PC-3 (cell line): ENCODE results near the gene FGD3. TPM values are rescaled to one million over a fixed set of nuclear protein-coding genes. Genes with fewer than 3 reads are reported as not detected.
"Not testable (repeated sequence)": the region's sequence is repeated elsewhere in the genome, so short reads cannot be mapped to it uniquely, and the experiment has no call there.

Source experiments
- ATAC-seq: fragments of 200-7000 bp; cut with Tn5 transposase; 2 replicates; pipeline ENCODE4 v1.9.1; 2020; ENCODE audit warnings: mild to moderate bottlenecking, moderate library complexity
- BruUV-seq: library from RNA; stranded (reverse); fragments of 400-500 nt; replicated peaks from 2 replicates; lab custom pipeline; 2021; lab: Mats Ljungman, UMichigan
- CTCF ChIA-PET: fragments of 300-600 bp; sonication (Branson Sonifier 250); formaldehyde crosslinking; loops from one replicate; lab custom pipeline; 2022; ENCODE audit warnings: antibody characterized with exemption; lab: Charles Lee
- POLR2A ChIA-PET: fragments of 300-600 bp; sonication (Branson Sonifier 250); formaldehyde crosslinking; loops from one replicate; lab custom pipeline; 2022; ENCODE audit warnings: antibody characterized with exemption; ENCODE audit not compliant: unreplicated experiment; lab: Charles Lee
- DNase-seq: peaks from one replicate; pipeline ENCODE4 v3.0.0-alpha.2; 2015
- H2AFZ ChIP-seq: fragments of 300-600 bp; sonication (generic); 2 replicates; pipeline ENCODE4 v1.6.0; 2016; ENCODE audit warnings: antibody characterized with exemption, low read length
- H3F3A ChIP-seq: fragments of 300-600 bp; sonication (generic); one replicate; pipeline ENCODE4 v1.6.0; 2017; ENCODE audit warnings: antibody characterized with exemption, low read length, control low read depth, mild to moderate bottlenecking; ENCODE audit not compliant: unreplicated experiment
- H3K27ac ChIP-seq: fragments of 300-600 bp; sonication (generic); 2 replicates; pipeline ENCODE4 v1.5.1; 2016; ENCODE audit warnings: mild to moderate bottlenecking, low read length
- H3K27me3 ChIP-seq: fragments of 300-600 bp; sonication (generic); 2 replicates; pipeline ENCODE4 v1.6.1; 2016; ENCODE audit warnings: low read length, mixed read lengths
- H3K36me3 ChIP-seq: fragments of 300-600 bp; sonication (generic); 2 replicates; pipeline ENCODE4 v1.6.1; 2016; ENCODE audit warnings: low read depth, mixed run types, low read length, mixed read lengths
- H3K4me1 ChIP-seq: fragments of 300-600 bp; sonication (generic); 2 replicates; pipeline ENCODE4 v1.5.1; 2016; ENCODE audit warnings: low read length; ENCODE audit not compliant: insufficient read depth
- H3K4me2 ChIP-seq: fragments of 300-600 bp; sonication (generic); 2 replicates; pipeline ENCODE4 v1.6.0; 2016; ENCODE audit warnings: low read length
- H3K4me3 ChIP-seq: fragments of 300-600 bp; sonication (generic); 2 replicates; pipeline ENCODE4 v1.5.1; 2016; ENCODE audit warnings: mild to moderate bottlenecking, low read length, mixed read lengths
- H3K79me2 ChIP-seq: fragments of 300-600 bp; sonication (generic); 2 replicates; pipeline ENCODE4 v1.6.1; 2017; ENCODE audit warnings: low read length, mixed read lengths
- H3K9ac ChIP-seq: fragments of 300-600 bp; sonication (generic); 2 replicates; pipeline ENCODE4 v1.6.0; 2016; ENCODE audit warnings: mild to moderate bottlenecking, low read length
- H3K9me2 ChIP-seq: fragments of 300-600 bp; sonication (generic); replicated peaks from 2 replicates; pipeline ENCODE4 v1.6.1; 2016; ENCODE audit warnings: mixed run types, low read length, mixed read lengths
- H3K9me3 ChIP-seq: fragments of 300-600 bp; sonication (generic); 2 replicates; pipeline ENCODE4 v1.6.1; 2016; ENCODE audit warnings: low read length, mixed read lengths
- H4K20me1 ChIP-seq: fragments of 300-600 bp; sonication (generic); 2 replicates; pipeline ENCODE4 v1.6.1; 2016; ENCODE audit warnings: low read length, mixed read lengths
- EZH2 ChIP-seq: fragments of 300-600 bp; sonication (generic); IDR thresholded peaks from one replicate; pipeline ENCODE4 v1.6.1; 2017; ENCODE audit warnings: antibody characterized with exemption, mild to moderate bottlenecking, low read length; ENCODE audit not compliant: unreplicated experiment
- EZH2phosphoT487 ChIP-seq: fragments of 300-600 bp; sonication (generic); IDR thresholded peaks from 2 replicates; pipeline ENCODE4 v1.6.1; 2018; ENCODE audit warnings: mild to moderate bottlenecking, antibody characterized with exemption, low read length, borderline replicate concordance
- intact Hi-C: fragments of 100-400 bp; cut with micrococcal nuclease; formaldehyde crosslinking; loops from 2 replicates; pipeline ENCODE4 v1.9.0; 2023
- total RNA-seq: library from RNA; depleted of rRNA; stranded (reverse); fragments of >200 nt; gene quantifications from 2 replicates; pipeline ENCODE4 v1.2.3, GENCODE V29; 2014
- TF ChIP-seq, protein P1 (sequence below): fragments of 300-600 bp; sonication (generic); conservative IDR thresholded peaks from 2 replicates; pipeline ENCODE4 v1.5.1; 2017; ENCODE audit warnings: antibody characterized with exemption, low read depth, mild to moderate bottlenecking, low read length

The FGD3 gene
- total RNA-seq, 1 experiment from 2014 or later, result 5.4 TPM

DNA sequence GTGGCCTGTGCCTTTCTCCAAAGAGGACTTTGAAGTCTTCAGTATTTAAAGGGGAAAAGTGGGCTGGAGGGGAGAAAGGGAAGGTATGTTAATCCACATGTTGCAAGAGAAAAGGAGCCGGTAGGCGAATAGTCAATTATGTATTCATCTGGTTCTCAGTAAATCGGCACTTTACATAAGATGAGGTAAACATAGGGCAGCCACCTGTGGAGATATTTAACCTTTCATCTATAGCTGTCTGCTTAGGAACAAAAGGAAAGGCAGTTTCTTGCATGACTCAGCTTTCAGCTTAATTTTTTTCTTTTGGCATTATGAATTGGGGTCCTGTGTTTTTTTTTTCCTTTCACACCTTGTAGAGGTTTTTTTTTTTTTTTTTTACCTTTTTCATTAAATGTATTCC lies 42.2 kb downstream of the FGD3 start:
- intact Hi-C loops, result no loop called here
- BruUV-seq, result no TSS peak
- H4K20me1 ChIP-seq, result no peaks in the 10 kb centered on the region
- H3K4me2 ChIP-seq, result no peak overlapping the region
- no peaks in the 10 kb centered on the region for H3F3A ChIP-seq
- CTCF ChIA-PET, result interaction anchor here (0.6 kb wide), 1 partner anchor 9 kb away, joined by 4 read pairs; no protein-coding TSS in a partner anchor
- POLR2A ChIA-PET, result no interaction called here
- no peak overlapping the region for H3K9ac ChIP-seq
- peaks cover 2% of the 10 kb centered on the region; the same call in 1 of the 2 replicates for H3K9me3 ChIP-seq
- no peak overlapping the region for H2AFZ ChIP-seq
- H3K4me1 ChIP-seq, result no peaks in the 10 kb centered on the region
- H3K9me2 ChIP-seq, result no peaks in the 10 kb centered on the region
- DNase-seq, result no peak
- H3K79me2 ChIP-seq, result no peaks in the 10 kb centered on the region
- no peak overlapping the region for H3K4me3 ChIP-seq
- no peak for ATAC-seq
- H3K27me3 ChIP-seq, result no peaks in the 10 kb centered on the region
- H3K36me3 ChIP-seq, result no peaks in the 10 kb centered on the region; the same call in 1 of the 2 replicates
- TF ChIP-seq EZH2phosphoT487 (no peak), EZH2 (no peak)
- TF ChIP-seq, protein P1, sequence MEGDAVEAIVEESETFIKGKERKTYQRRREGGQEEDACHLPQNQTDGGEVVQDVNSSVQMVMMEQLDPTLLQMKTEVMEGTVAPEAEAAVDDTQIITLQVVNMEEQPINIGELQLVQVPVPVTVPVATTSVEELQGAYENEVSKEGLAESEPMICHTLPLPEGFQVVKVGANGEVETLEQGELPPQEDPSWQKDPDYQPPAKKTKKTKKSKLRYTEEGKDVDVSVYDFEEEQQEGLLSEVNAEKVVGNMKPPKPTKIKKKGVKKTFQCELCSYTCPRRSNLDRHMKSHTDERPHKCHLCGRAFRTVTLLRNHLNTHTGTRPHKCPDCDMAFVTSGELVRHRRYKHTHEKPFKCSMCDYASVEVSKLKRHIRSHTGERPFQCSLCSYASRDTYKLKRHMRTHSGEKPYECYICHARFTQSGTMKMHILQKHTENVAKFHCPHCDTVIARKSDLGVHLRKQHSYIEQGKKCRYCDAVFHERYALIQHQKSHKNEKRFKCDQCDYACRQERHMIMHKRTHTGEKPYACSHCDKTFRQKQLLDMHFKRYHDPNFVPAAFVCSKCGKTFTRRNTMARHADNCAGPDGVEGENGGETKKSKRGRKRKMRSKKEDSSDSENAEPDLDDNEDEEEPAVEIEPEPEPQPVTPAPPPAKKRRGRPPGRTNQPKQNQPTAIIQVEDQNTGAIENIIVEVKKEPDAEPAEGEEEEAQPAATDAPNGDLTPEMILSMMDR, result no peak
- no peak overlapping the region for H3K27ac ChIP-seq

- Histone ChIP-seq H2AFZ (no peak overlapping the region), H3K27ac (no peak overlapping the region), H3K4me2 (no peak overlapping the region), H3K4me3 (no peak overlapping the region), H3K4me1 (no peaks in the 10 kb centered on the region), H3K36me3 (no peaks in the 10 kb centered on the region; the same call in 1 of the 2 replicates), H3K27me3 (no peaks in the 10 kb centered on the region), H3K9me3 (no peaks in the 10 kb centered on the region), H3K79me2 (no peaks in the 10 kb centered on the region), H3K9me2 (no peaks in the 10 kb centered on the region), H4K20me1 (no peaks in the 10 kb centered on the region), H3F3A (no peaks in the 10 kb centered on the region), H3K9ac (no peak overlapping the region)
- ATAC-seq (no peak), DNase-seq (no peak)
- intact Hi-C loops, result no loop called here
- no peak for TF ChIP-seq EZH2phosphoT487
- TF ChIP-seq, protein P1, result no peak
- no peak for TF ChIP-seq EZH2
- BruUV-seq, result no TSS peak
- CTCF ChIA-PET, result no interaction called here
- POLR2A ChIA-PET, result no interaction called here
Observed at GRCh38 chr9:92990461-92990860, 43.1 kb downstream of the FGD3 start.

- no peaks in the 10 kb centered on the region for H3K4me1 ChIP-seq
- H3K27ac ChIP-seq, result no peak overlapping the region
- no peaks in the 10 kb centered on the region for H3F3A ChIP-seq
- TF ChIP-seq EZH2 (no peak), EZH2phosphoT487 (no peak)
- TF ChIP-seq, protein P1, result no peak
- H4K20me1 ChIP-seq, result no peaks in the 10 kb centered on the region
- DNase-seq (no peak), ATAC-seq (no peak)
- ChIA-PET POLR2A (no interaction called here), CTCF (no interaction called here)
- no peak overlapping the region for H3K4me2 ChIP-seq
- no peaks in the 10 kb centered on the region for H3K27me3 ChIP-seq
- H3K9me2 ChIP-seq, result no peaks in the 10 kb centered on the region
- H2AFZ ChIP-seq, result no peak overlapping the region
- no peak overlapping the region for H3K4me3 ChIP-seq
- BruUV-seq, result no TSS peak
- H3K79me2 ChIP-seq, result no peaks in the 10 kb centered on the region
- H3K36me3 ChIP-seq, result no peaks in the 10 kb centered on the region
- no peak overlapping the region for H3K9ac ChIP-seq
- H3K9me3 ChIP-seq, result no peaks in the 10 kb centered on the region
- intact Hi-C loops, result no loop called here
Observed at GRCh38 chr9:92992549-92992948, 45.2 kb downstream of the FGD3 start.

DNA sequence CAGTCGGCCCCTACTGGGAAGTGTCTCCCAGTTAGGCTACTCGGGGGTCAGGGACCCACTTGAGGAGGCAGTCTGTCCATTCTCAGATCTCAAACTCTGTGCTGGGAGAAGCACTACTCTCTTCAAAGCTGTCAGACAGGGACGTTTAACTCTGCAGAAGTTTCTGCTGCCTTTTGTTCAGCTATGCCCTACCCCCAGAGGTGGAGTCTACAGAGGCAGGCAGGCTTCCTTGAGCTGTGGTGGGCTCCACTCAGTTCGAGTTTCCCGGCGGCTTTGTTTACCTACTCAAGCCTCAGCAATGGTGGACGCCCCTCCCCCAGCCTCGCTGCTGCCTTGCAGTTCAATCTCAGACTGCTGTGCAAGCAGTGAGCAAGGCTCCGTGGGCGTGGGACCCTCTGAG lies 51.5 kb downstream of the FGD3 start:
- H2AFZ ChIP-seq, POLR2A ChIA-PET, H3K4me1 ChIP-seq, H3K27ac ChIP-seq, CTCF ChIA-PET, H3K27me3 ChIP-seq, H3K79me2 ChIP-seq, H3K9me2 ChIP-seq, H3K4me3 ChIP-seq, H3K4me2 ChIP-seq, H3F3A ChIP-seq, H3K9me3 ChIP-seq, H4K20me1 ChIP-seq, DNase-seq, H3K9ac ChIP-seq, H3K36me3 ChIP-seq, ATAC-seq, intact Hi-C loops, BruUV-seq: not testable (repeated sequence)
